ENCODE results near the gene BROX. TPM values are rescaled to one million over a fixed set of nuclear protein-coding genes. Genes with fewer than 3 reads are reported as not detected.
"Not testable (repeated sequence)": the region's sequence is repeated elsewhere in the genome, so short reads cannot be mapped to it uniquely, and the experiment has no call there.

The BROX gene
- total RNA-seq, 1 donor from 2014 or later, result 38.4 TPM

- DNase-seq (ENCODE audit: low spot score), result no peak
- H3K4me1 Mint-ChIP-seq (ENCODE audit: unreplicated experiment), result no peaks in the 10 kb centered on the region
- H3K4me3 Mint-ChIP-seq (ENCODE audit: unreplicated experiment), result no peak within 1 kb of the TSS
- no peak within 1 kb of the TSS for H3K27ac Mint-ChIP-seq (ENCODE audit: unreplicated experiment)
- no peak for TF ChIP-seq CTCF (IDR thresholded peaks at IDR 0.05; ENCODE audit: unreplicated experiment)
- peaks cover 4% of the 10 kb centered on the region for H3K36me3 Mint-ChIP-seq (ENCODE audit: low read depth, unreplicated experiment)
- no peaks in the 10 kb centered on the region for H3K9me3 Mint-ChIP-seq (ENCODE audit: unreplicated experiment)
- H3K27me3 Mint-ChIP-seq (ENCODE audit: unreplicated experiment), result no peaks in the 10 kb centered on the region
Measured at GRCh38 chr1:222736972-222737371, 24.6 kb downstream of the BROX start, which contains the start of gene FAM177B. Gene FAM177B, plus strand, starts transcription at chr1:222737202. Its CDS starts 9,344 bp downstream, at chr1:222746546.

- DNase-seq (ENCODE audit: low spot score), result no peak
- no peaks in the 10 kb centered on the region for H3K9me3 Mint-ChIP-seq (ENCODE audit: unreplicated experiment)
- TF ChIP-seq CTCF (IDR thresholded peaks at IDR 0.05; ENCODE audit: unreplicated experiment), result no peak
- H3K27me3 Mint-ChIP-seq (ENCODE audit: unreplicated experiment), result peaks cover 1% of the 10 kb centered on the region
- H3K36me3 Mint-ChIP-seq (ENCODE audit: low read depth, unreplicated experiment), result no peaks in the 10 kb centered on the region
- no peak overlapping the region for H3K27ac Mint-ChIP-seq (ENCODE audit: unreplicated experiment)
- H3K4me1 Mint-ChIP-seq (ENCODE audit: unreplicated experiment), result no peaks in the 10 kb centered on the region
- H3K4me3 Mint-ChIP-seq (ENCODE audit: unreplicated experiment), result no peak overlapping the region
Measured at GRCh38 chr1:222739465-222739864, 27.1 kb downstream of the BROX start.

- no peak for DNase-seq (ENCODE audit: low spot score)
- Mint-ChIP-seq H3K4me3 (ENCODE audit: unreplicated experiment) (no peak overlapping the region), H3K9me3 (ENCODE audit: unreplicated experiment) (no peaks in the 10 kb centered on the region), H3K4me1 (ENCODE audit: unreplicated experiment) (no peaks in the 10 kb centered on the region), H3K36me3 (ENCODE audit: low read depth, unreplicated experiment) (no peaks in the 10 kb centered on the region), H3K27me3 (ENCODE audit: unreplicated experiment) (peaks cover 1% of the 10 kb centered on the region), H3K27ac (ENCODE audit: unreplicated experiment) (no peak overlapping the region)
- no peak for TF ChIP-seq CTCF (IDR thresholded peaks at IDR 0.05; ENCODE audit: unreplicated experiment)
Measured at GRCh38 chr1:222739929-222740328, 27.6 kb downstream of the BROX start.

DNA sequence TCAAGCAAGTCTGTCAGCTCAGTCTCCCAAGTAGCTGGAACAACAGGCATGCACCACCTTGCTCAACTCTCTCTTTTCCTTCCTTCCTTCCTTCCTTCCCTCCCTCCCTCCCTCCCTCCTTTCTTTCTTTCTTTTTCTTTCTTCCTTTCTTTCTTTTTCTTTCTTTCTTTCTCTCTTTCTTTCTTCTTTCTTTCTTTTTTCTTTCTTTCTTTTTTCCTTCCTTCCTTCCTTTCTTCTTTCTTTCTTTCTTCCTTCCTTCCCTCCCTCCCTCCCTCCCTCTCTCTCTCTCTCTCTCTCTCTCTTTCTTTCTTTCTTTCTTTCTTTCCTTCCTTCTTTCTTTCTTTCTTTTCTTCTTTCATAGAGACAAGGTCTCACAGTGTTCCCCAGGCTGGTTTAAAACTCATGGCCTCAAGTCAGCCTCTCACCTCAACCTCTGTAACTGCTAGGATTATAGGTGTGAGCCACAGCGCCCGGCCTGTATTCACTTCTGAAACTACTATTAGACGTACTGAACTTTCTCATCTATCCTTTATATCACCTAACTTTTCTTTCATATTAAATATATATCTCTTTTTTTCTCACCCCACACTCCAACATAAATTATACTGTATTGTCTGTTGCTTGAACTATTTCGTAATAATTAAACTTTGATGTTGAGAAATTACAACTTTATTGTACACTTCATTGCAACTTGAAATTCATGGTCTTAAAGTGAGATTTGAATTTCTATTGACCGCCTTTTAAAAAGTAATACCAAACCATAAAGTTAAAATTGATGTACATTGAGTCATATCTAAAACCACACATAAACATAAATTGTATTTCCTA is 29.5 kb downstream of the BROX start:
- not testable (repeated sequence) for H3K4me1 Mint-ChIP-seq (ENCODE audit: unreplicated experiment); H3K36me3 Mint-ChIP-seq (ENCODE audit: low read depth, unreplicated experiment); H3K27ac Mint-ChIP-seq (ENCODE audit: unreplicated experiment)

GRCh38 chr1:222749927-222750326 is 37.6 kb downstream of the BROX start:
- no peaks in the 10 kb centered on the region for H3K4me1 Mint-ChIP-seq (ENCODE audit: unreplicated experiment)
- H3K36me3 Mint-ChIP-seq (ENCODE audit: low read depth, unreplicated experiment), result no peaks in the 10 kb centered on the region
- TF ChIP-seq CTCF (IDR thresholded peaks at IDR 0.05; ENCODE audit: unreplicated experiment), result no peak
- no peaks in the 10 kb centered on the region for H3K27me3 Mint-ChIP-seq (ENCODE audit: unreplicated experiment)
- no peak overlapping the region for H3K27ac Mint-ChIP-seq (ENCODE audit: unreplicated experiment)
- H3K4me3 Mint-ChIP-seq (ENCODE audit: unreplicated experiment), result no peak overlapping the region
- no peaks in the 10 kb centered on the region for H3K9me3 Mint-ChIP-seq (ENCODE audit: unreplicated experiment)
- DNase-seq (ENCODE audit: low spot score), result no peak

More for the DNA sequence above, 29.5 kb downstream of the BROX start:
- not testable (repeated sequence) for DNase-seq (ENCODE audit: low spot score); H3K9me3 Mint-ChIP-seq (ENCODE audit: unreplicated experiment); H3K27me3 Mint-ChIP-seq (ENCODE audit: unreplicated experiment); H3K4me3 Mint-ChIP-seq (ENCODE audit: unreplicated experiment)
